NCI-H2227 (cell line): ENCODE measurements around the gene KIF12.
"Not testable (repeated sequence)": the region's sequence is repeated elsewhere in the genome, so short reads cannot be mapped to it uniquely, and the experiment has no call there.

ENCODE experiments used
- DNase-seq: peaks from one replicate; lab custom pipeline; 2025; ENCODE audit not compliant: unreplicated experiment; lab: John Stamatoyannopoulos, UW

KIF12 gene

GRCh38 chr9:114086009-114086408, 13.1 kb downstream of the KIF12 start:
- no peak for DNase-seq

GRCh38 chr9:114085387-114085789, 13.7 kb downstream of the KIF12 start:
- no peak for DNase-seq

- DNase-seq: no peak
These were observed 14.6 kb downstream of the KIF12 start for GRCh38 chr9:114084282-114085073.

DNA sequence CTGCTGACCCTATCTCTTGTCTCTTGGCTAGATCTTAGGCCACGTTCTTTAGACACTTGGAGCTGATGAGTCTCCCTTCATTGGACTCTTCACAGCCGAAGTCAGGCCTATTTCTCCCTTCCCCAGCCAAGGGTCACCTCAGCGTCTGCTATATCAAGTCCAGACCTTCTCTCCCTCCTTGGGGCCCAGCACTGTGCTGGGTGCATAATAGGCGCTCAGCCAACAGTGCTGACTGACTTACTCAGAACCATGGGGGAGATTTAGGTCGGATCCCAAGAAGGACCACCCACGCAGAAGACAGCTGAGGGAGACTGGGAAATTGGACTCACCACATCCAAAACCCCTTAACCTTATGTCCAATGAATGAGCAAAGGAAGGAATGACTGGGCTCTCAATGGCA, 15.4 kb downstream of the KIF12 start:
- no peak for DNase-seq

GRCh38 chr9:114082763-114083412, 16.2 kb downstream of the KIF12 start:
- not testable (repeated sequence) for DNase-seq

DNA sequence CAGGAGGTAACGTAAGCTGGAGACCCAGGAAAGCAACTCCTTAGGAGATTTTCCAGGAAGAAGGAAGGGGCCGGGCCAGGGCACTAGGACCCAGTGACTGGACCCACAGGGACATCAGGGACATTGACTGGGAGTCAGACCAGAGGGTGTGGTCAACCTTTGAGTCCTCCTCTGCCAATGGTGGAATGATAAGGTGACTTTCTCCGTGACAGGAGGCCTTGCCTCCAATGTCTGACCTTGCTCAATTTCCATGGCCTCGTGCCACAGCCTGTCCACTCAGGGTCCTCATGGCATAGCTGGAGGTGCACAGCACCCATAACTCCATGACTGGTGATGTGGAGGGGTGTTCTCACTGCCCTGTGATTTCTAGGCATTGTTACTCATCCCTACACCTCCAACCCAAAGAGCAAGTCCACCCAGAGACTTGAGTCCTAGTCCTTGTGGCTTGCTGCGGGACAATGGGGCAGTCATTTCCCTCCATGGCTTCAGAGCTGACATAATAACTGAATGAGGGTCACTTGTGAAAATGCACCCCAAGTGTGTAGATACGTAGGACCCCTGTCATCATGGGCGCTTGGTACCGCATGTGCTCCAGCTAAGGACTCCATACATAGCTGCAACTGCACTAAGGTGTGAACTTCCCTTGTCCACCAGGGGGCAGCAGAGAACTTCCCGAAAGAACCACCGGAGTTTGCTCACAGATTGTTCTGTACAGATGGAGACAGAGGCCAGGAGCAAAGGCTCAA, 16.9 kb downstream of the KIF12 start:
- peak; percentile 88 for DNase-seq

- DNase-seq: no peak
These were observed 17.6 kb downstream of the KIF12 start for GRCh38 chr9:114081441-114082016.

GRCh38 chr9:114080773-114081440, 18.2 kb downstream of the KIF12 start:
- no peak for DNase-seq

DNA sequence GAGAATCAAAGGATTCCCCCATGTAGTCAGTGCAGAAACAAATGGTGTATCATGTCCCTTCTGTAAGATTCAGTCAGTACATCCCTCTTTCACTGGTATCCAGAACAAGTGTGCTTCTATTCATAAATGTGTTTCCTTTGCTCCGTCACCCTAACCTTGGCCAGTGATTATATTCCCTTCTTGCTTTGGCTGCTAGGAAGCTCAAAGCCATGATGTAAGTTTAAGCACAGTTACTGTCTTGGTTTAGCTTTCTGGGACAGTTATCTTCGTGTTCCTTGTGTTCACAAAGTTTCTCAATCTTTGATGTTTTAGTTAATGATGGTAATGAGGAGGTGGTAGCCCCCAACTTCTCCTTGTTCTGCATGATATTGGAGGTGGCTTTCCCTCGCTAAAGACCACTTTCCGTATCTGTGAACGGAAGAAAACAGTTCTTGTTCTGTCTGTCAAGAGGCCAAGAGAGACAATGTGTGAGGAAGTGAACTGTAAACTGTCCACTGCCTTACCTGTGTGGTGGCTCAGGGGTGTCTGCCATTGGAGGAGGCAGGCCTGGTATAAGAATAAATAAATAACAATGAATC, 18.8 kb downstream of the KIF12 start:
- no peak for DNase-seq

DNA sequence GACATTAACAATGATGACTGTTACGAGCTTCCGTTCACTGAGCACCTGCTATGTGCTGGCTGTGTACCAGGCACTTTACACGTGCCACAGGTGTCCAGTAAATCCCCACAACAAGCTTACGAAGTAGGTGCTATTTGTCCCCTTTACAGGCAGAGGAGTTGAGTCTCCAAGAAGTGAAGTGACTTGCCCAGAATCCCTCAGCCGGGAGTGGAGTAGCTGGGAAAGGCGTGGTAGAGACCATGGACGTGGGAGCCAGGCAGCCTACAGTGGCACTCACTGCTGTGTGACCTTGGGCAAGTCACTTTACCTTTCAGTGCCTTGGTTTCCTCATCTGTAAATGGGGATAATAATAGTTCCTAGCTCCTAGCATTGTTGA, 20.3 kb downstream of the KIF12 start:
- no peak for DNase-seq

GRCh38 chr9:114078021-114078780, 20.9 kb downstream of the KIF12 start, which contains the start of gene AMBP:
TSS of gene AMBP (minus strand) at chr9:114078300. CDS start at chr9:114078209, 91 bp downstream.
- no peak for DNase-seq

- DNase-seq: no peak
These were observed 21.8 kb downstream of the KIF12 start for GRCh38 chr9:114077162-114077837.

GRCh38 chr9:114076237-114077161, 22.6 kb downstream of the KIF12 start:
- no peak for DNase-seq

- DNase-seq: no peak
These were observed 23.5 kb downstream of the KIF12 start for GRCh38 chr9:114075602-114076001.

GRCh38 chr9:114072184-114073140, 26.6 kb downstream of the KIF12 start:
- no peak for DNase-seq

DNA sequence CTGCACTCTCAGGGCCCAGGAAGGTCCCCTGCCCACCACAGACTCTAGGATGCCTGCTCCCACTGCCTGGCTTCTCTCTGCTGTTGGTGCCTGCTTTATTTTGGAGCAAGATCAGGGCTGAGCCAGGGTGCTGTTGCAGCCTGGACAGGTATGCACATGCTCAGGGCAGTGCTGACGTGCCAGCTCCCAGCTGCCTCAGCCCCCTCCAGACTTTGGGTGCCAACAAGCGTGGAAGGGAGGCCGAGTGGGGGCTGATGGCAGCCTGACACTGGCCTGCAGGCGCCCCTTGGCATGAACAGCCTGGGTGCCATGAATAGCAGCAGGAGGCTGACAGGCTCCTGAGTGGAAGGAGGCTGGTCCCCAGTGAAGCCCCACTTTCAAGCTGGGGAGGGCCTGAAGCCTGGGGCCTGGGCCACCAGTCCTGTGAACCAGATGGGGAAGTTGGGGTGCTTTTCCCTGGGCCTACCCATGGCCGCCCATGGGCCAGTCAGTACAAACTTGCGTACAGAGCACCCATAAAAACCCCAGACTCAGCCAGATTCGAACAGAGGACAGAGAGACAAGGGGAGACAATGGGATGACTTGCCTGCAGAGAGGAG, 27.8 kb downstream of the KIF12 start:
- DNase-seq: no peak
